IMR-90 (cell line): Measurements from ENCODE around the gene SETD2. TPM values are rescaled to one million over a fixed set of nuclear protein-coding genes. Genes with fewer than 3 reads are reported as not detected.

Experiments used
- ATAC-seq: fragments of 200-7000 bp; cut with Tn5 transposase; 2 replicates; pipeline ENCODE4 v1.9.1; 2020; ENCODE audit warnings: low read depth, mild to moderate bottlenecking, moderate library complexity
- BruUV-seq: library from RNA; stranded (reverse); fragments of 400-500 nt; replicated peaks from 2 replicates; lab custom pipeline; 2021; lab: Mats Ljungman, UMichigan
- CTCF ChIA-PET: fragments of 300-600 bp; formaldehyde crosslinking; extraction: SDS; loops from one replicate; lab custom pipeline; 2021; ENCODE audit warnings: antibody characterized with exemption; lab: Yijun Ruan, JAX
- POLR2A ChIA-PET: fragments of 300-600 bp; sonication (Branson Sonifier 250); formaldehyde crosslinking; loops from one replicate; lab custom pipeline; 2022; ENCODE audit warnings: antibody characterized with exemption; ENCODE audit not compliant: unreplicated experiment; lab: Charles Lee
- DNase-seq: peaks from one replicate; pipeline ENCODE4 v3.0.0; 2013
- H2AFZ ChIP-seq: replicated peaks from 2 replicates; pipeline ENCODE3; 2013; ENCODE audit warnings: low read length, mild to moderate bottlenecking; ENCODE audit not compliant: poor library complexity
- H2AK5ac ChIP-seq: 2 replicates; pipeline ENCODE4 v1.6.1; 2013; ENCODE audit warnings: low read depth, low read length, inconsistent platforms
- H2AK9ac ChIP-seq: replicated peaks from 2 replicates; pipeline ENCODE3; 2013; ENCODE audit warnings: mild to moderate bottlenecking, low read depth, low read length, moderate library complexity; ENCODE audit not compliant: poor library complexity
- H2BK120ac ChIP-seq: 2 replicates; pipeline ENCODE4 v1.6.1; 2013; ENCODE audit warnings: low read depth, low read length, inconsistent platforms
- H2BK15ac ChIP-seq: 3 replicates; pipeline ENCODE4 v1.6.1; 2013; ENCODE audit warnings: low read depth, low read length, inconsistent platforms
- H2BK20ac ChIP-seq: 2 replicates; pipeline ENCODE4 v1.6.1; 2013; ENCODE audit warnings: low read depth, mild to moderate bottlenecking, inconsistent platforms, low read length, moderate library complexity
- H2BK5ac ChIP-seq: 2 replicates; pipeline ENCODE4 v1.6.1; 2013; ENCODE audit warnings: mild to moderate bottlenecking, low read depth, low read length, inconsistent platforms; ENCODE audit not compliant: poor library complexity, severe bottlenecking
- H3K14ac ChIP-seq: replicated peaks from 2 replicates; pipeline ENCODE4 v1.6.1; 2013; ENCODE audit warnings: low read depth, low read length, inconsistent platforms
- H3K18ac ChIP-seq: 2 replicates; pipeline ENCODE4 v1.6.1; 2013; ENCODE audit warnings: low read depth, low read length, control low read depth
- H3K23ac ChIP-seq: 2 replicates; pipeline ENCODE4 v1.6.1; 2013; ENCODE audit warnings: low read depth, low read length, inconsistent platforms
- H3K27ac ChIP-seq: 2 replicates; pipeline ENCODE4 v1.5.1; 2013; ENCODE audit warnings: mild to moderate bottlenecking, control low read depth, low read length; ENCODE audit not compliant: insufficient read depth
- H3K27me3 ChIP-seq: 2 replicates; pipeline ENCODE4 v1.6.1; 2013; ENCODE audit warnings: low read length; ENCODE audit not compliant: control insufficient read depth, insufficient read depth
- H3K36me3 ChIP-seq: 2 replicates; pipeline ENCODE4 v1.6.1; 2013; ENCODE audit warnings: low read length, mixed read lengths; ENCODE audit not compliant: control insufficient read depth, insufficient read depth
- H3K4ac ChIP-seq: 2 replicates; pipeline ENCODE4 v1.6.1; 2013; ENCODE audit warnings: low read depth, low read length, inconsistent platforms
- H3K4me1 ChIP-seq: 2 replicates; pipeline ENCODE4 v1.6.1; 2013; ENCODE audit warnings: low read length, mixed read lengths; ENCODE audit not compliant: control insufficient read depth, insufficient read depth
- H3K4me2 ChIP-seq: 2 replicates; pipeline ENCODE4 v1.6.1; 2013; ENCODE audit warnings: low read depth, mild to moderate bottlenecking, control low read depth, low read length, moderate library complexity
- H3K4me3 ChIP-seq: 2 replicates; pipeline ENCODE4 v1.5.1; 2013; ENCODE audit warnings: low read depth, mild to moderate bottlenecking, control low read depth, low read length, moderate library complexity; ENCODE audit not compliant: insufficient read depth
- H3K56ac ChIP-seq: 2 replicates; pipeline ENCODE4 v1.6.1; 2013; ENCODE audit warnings: low read length, inconsistent platforms; ENCODE audit not compliant: insufficient read depth; ENCODE audit errors: extremely low read depth
- H3K79me1 ChIP-seq, 2 experiments: 2 replicates each; pipeline ENCODE4 v1.6.1; 2013; ENCODE audit warnings: low read length in 2 of 2, inconsistent platforms in 1 of 2, low read depth in 1 of 2
- H3K9ac ChIP-seq: 2 replicates; pipeline ENCODE4 v1.6.1; 2013; ENCODE audit warnings: low read depth, low read length, control low read depth
- H3K9me1 ChIP-seq: 2 replicates; pipeline ENCODE4 v1.6.1; 2013; ENCODE audit warnings: low read length, inconsistent platforms; ENCODE audit not compliant: insufficient read depth
- H3K9me3 ChIP-seq: 2 replicates; pipeline ENCODE4 v1.6.1; 2013; ENCODE audit warnings: low read length; ENCODE audit not compliant: control insufficient read depth, insufficient read depth
- H4K20me1 ChIP-seq: 2 replicates; pipeline ENCODE4 v1.6.1; 2013; ENCODE audit warnings: low read length, inconsistent platforms; ENCODE audit not compliant: insufficient read depth
- H4K5ac ChIP-seq: 2 replicates; pipeline ENCODE4 v1.6.1; 2013; ENCODE audit warnings: mild to moderate bottlenecking, low read depth, low read length, control low read depth
- H4K8ac ChIP-seq, 2 experiments: 2 replicates each; pipeline ENCODE4 v1.6.1; 2013; ENCODE audit warnings: low read depth in 2 of 2, low read length in 2 of 2, control low read depth in 1 of 2, inconsistent platforms in 1 of 2
- H4K91ac ChIP-seq: 2 replicates; pipeline ENCODE4 v1.6.1; 2013; ENCODE audit warnings: low read depth, low read length, inconsistent platforms; ENCODE audit not compliant: insufficient read depth
- MAFK ChIP-seq: IDR thresholded peaks from 2 replicates; pipeline ENCODE4 v1.6.1; 2012; ENCODE audit warnings: low read depth, low read length, improper control_type of control experiment
- NFE2L2 ChIP-seq: fragments of 150-350 bp; IDR thresholded peaks from 2 replicates; pipeline ENCODE4 v1.6.1; 2016; ENCODE audit warnings: low read depth, mild to moderate bottlenecking, low read length
- RAD21 ChIP-seq: IDR thresholded peaks from 2 replicates; pipeline ENCODE4 v1.6.1; 2012; ENCODE audit warnings: low read length, improper control_type of control experiment
- SMC3 ChIP-seq: fragments of 150-350 bp; IDR thresholded peaks from 2 replicates; pipeline ENCODE4 v1.6.1; 2016; ENCODE audit warnings: low read depth, mild to moderate bottlenecking, antibody characterized with exemption, low read length, moderate library complexity
- WGBS, 2 experiments: methylation state at CpG; one replicate each; pipeline versions ENCODE4 v1.1.5 to v1.1.7; 2013; ENCODE audit warnings: missing lambda C conversion rate in 2 of 2; ENCODE audit not compliant: insufficient read length in 1 of 2; ENCODE audit errors: extremely low coverage in 2 of 2; 5-methylcytosine and 5-hydroxymethylcytosine counted together
- dilution Hi-C: fragments of 300-500 bp; cut with HindIII; formaldehyde crosslinking; loops from one replicate; pipeline ENCODE4 v1.14.3; 2018; ENCODE audit warnings: low sequenced_read_pairs; ENCODE audit not compliant: unreplicated experiment
- in situ Hi-C: fragments of 300-500 bp; cut with MboI; formaldehyde crosslinking; loops from 3 replicates; pipeline ENCODE4 v1.14.3; 2019; ENCODE audit warnings: low sequenced_read_pairs, inconsistent platforms, mixed read lengths
- intact Hi-C: fragments of 100-400 bp; cut with micrococcal nuclease; formaldehyde crosslinking; loops from 2 replicates; pipeline ENCODE4 v1.10.0; 2022
- polyA plus RNA-seq, 3 experiments: library from polyadenylated mRNA; depleted of rRNA; stranded (reverse); fragments of >200 nt; gene quantifications; 2 replicates each; pipeline ENCODE4 v1.2.3, GENCODE V29; 2012; ENCODE audit warnings: low replicate concordance in 1 of 3
- total RNA-seq: library from RNA; depleted of rRNA; stranded (reverse); fragments of >200 nt; gene quantifications from 2 replicates; pipeline ENCODE4 v1.2.3, GENCODE V29; 2012
- TF ChIP-seq, protein P1 (sequence below): conservative IDR thresholded peaks from 2 replicates; pipeline ENCODE4 v1.5.1; 2012; ENCODE audit warnings: mild to moderate bottlenecking, low read depth, low read length, improper control_type of control experiment
- TF ChIP-seq, protein P2 (sequence below): fragments of 150-350 bp; IDR thresholded peaks from 2 replicates; pipeline ENCODE4 v1.6.1; 2016; ENCODE audit warnings: low read depth, mild to moderate bottlenecking, low read length, moderate library complexity, borderline replicate concordance

The SETD2 gene
- total and polyA plus RNA-seq, 2 of the 4 experiments (the other 2 are of a cell fraction), result 18.3 to 20.1 TPM

GRCh38 chr3:46999516-47000197 is 164.3 kb downstream of the SETD2 start:
- DNase-seq, result no peak
- Histone ChIP-seq H3K79me1 (no peaks in the 10 kb centered on the region), H4K20me1 (no peaks in the 10 kb centered on the region), H2BK5ac (no peak overlapping the region), H2AK9ac (peak overlapping the region; percentile 61), H2BK20ac (no peak overlapping the region), H3K4me2 (no peak overlapping the region), H3K36me3 (peaks cover 4% of the 10 kb centered on the region; the same call in 1 of the 2 replicates), H3K4me1 (peaks cover 5% of the 10 kb centered on the region; the same call in 1 of the 2 replicates), H2AFZ (no peak overlapping the region), H3K9me1 (peaks cover 6% of the 10 kb centered on the region; the same call in 1 of the 2 replicates), H2BK120ac (no peak overlapping the region), H3K56ac (no peak overlapping the region), H3K4me3 (no peak overlapping the region), H2BK15ac (no peak overlapping the region), H3K27ac (no peak overlapping the region), H3K23ac (no peak overlapping the region), H4K8ac (no peak overlapping the region), H3K14ac (no peak overlapping the region), H3K18ac (no peak overlapping the region), H3K9me3 (no peaks in the 10 kb centered on the region), H3K4ac (no peak overlapping the region), H4K5ac (no peak overlapping the region), H3K27me3 (no peaks in the 10 kb centered on the region), H4K91ac (no peak overlapping the region), H3K9ac (no peak overlapping the region), H2AK5ac (no peak overlapping the region)
- ChIA-PET CTCF (no interaction called here), POLR2A (no interaction called here)
- no peak for ATAC-seq
- BruUV-seq, result no TSS peak
- dilution Hi-C loops, result no loop called here
- in situ Hi-C loops, result no loop called here
- TF ChIP-seq, protein P1, sequence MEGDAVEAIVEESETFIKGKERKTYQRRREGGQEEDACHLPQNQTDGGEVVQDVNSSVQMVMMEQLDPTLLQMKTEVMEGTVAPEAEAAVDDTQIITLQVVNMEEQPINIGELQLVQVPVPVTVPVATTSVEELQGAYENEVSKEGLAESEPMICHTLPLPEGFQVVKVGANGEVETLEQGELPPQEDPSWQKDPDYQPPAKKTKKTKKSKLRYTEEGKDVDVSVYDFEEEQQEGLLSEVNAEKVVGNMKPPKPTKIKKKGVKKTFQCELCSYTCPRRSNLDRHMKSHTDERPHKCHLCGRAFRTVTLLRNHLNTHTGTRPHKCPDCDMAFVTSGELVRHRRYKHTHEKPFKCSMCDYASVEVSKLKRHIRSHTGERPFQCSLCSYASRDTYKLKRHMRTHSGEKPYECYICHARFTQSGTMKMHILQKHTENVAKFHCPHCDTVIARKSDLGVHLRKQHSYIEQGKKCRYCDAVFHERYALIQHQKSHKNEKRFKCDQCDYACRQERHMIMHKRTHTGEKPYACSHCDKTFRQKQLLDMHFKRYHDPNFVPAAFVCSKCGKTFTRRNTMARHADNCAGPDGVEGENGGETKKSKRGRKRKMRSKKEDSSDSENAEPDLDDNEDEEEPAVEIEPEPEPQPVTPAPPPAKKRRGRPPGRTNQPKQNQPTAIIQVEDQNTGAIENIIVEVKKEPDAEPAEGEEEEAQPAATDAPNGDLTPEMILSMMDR, result no peak
- TF ChIP-seq RAD21 (no peak), SMC3 (no peak), NFE2L2 (no peak), MAFK (no peak)
- TF ChIP-seq, protein P2, sequence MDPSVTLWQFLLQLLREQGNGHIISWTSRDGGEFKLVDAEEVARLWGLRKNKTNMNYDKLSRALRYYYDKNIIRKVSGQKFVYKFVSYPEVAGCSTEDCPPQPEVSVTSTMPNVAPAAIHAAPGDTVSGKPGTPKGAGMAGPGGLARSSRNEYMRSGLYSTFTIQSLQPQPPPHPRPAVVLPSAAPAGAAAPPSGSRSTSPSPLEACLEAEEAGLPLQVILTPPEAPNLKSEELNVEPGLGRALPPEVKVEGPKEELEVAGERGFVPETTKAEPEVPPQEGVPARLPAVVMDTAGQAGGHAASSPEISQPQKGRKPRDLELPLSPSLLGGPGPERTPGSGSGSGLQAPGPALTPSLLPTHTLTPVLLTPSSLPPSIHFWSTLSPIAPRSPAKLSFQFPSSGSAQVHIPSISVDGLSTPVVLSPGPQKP, result no peak
- 100% methylated on average over 6 of the region's 14 CpGs; no CpG with 5 or more reads in 1 of the 2 experiments for whole genome bisulfite sequencing, 2 experiments
- intact Hi-C loops, result no loop called here
